ENCODE results near the gene MSI2.

The MSI2 gene

DNA sequence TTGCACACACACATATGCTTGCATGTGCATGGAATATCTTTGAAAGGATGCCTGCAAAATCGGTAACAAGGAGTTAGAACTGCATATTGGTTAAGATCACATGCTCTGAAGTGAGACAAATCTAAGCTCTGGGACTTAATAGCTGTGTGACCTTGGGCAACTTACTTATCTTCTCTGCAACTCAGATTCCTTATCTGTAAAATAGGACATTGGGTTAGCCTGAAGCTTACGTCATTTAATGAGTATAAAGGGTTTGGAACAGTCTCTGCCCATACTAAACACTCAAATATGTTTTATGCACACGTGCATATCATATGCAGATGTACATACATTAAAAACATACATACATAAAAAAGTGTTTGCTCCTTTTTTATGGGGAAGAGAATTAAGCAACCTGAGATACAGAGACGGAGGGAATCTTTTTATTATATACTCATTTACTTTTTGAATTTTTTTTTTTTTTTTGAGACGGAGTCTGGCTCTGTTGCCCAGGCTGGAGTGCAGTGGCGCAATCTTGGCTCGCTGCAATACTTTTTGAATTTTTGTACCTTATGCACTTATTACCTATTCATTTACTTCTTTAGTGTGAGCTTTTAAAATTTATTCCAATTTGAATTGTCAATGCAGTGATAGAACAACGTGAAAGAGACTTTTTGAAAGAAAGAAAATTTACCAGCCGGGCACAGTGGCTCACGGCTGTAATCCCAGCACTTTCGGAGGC is 282.6 kb downstream of the MSI2 start:
- DNase-seq (ENCODE audit: low read depth, low spot score) = no peak

DNA sequence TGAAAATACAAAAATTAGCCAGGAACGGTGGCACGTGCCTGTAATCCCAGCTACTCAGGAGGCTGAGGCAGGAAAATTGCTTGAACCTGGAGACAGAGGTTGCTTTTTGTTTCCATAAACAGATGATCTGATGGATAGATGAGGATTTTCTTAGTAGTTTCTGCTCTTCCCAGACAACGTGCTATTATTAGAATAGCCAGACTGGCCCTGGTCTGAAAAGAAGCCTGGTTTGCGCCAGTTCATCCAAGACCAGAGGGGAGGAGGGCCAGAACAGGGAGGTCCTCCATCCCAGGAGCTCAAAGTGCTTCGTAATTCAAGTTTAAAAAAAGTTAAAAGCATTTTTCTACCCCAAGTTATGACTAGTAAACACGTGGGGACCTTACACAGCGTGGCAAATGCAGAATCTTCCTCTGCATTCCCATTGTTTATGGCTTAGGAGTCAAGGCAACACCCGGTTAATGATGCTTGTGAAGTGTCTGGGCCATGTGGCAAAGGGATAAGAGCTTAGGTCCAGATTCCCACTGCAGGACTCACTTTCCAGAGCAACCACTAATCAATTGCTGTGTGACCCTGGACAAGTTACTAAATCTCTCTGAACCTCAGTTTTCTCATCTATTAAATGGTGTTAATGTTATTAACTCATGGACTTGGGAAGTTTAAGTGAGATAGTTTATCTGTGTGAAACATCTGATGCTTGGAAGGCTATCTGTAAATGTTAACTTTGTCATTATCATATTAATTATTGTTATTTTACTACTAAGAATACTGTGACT is 283.4 kb downstream of the MSI2 start:
- no peak for DNase-seq (ENCODE audit: low read depth, low spot score)

DNA sequence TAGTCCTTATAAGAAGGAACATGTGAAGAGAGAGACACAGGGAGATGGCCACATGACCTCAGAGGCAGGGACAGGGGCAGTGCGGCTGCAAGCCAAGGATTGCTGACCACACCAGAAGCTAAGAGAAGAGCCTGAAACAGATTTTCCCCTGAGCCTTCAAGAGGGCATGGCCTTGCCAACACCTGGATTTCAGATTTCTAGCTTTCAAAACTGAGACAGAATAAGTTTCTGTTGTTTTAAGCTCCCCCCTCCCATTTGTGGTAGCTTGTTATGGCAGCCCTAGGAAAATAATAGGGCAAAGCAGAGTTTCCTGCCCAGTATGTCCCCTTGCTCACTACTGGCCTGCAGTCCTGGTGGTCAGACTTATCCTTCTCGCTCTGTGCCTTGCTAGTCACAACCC is 284.3 kb downstream of the MSI2 start:
- no peak for DNase-seq (ENCODE audit: low read depth, low spot score)

DNA sequence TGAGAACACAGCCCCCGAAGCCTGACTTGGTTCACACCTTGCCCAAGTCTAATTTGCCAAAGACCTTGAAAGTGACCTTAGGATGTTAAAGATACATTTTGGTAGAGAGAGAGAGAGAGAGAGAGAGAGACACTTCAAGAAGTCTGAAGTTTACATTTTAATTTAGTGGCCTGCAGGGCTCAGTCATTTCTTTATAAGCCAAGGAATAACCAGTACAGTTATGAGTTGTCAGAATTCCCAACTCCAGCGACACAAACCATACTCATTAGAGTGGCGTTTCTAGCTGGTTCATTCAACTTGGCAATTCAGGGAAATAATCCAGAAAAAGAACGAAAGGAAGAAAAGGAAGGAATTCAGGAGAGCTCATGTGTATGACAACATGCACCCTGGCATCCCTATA is 284.7 kb downstream of the MSI2 start:
- DNase-seq (ENCODE audit: low read depth, low spot score) = no peak

DNA sequence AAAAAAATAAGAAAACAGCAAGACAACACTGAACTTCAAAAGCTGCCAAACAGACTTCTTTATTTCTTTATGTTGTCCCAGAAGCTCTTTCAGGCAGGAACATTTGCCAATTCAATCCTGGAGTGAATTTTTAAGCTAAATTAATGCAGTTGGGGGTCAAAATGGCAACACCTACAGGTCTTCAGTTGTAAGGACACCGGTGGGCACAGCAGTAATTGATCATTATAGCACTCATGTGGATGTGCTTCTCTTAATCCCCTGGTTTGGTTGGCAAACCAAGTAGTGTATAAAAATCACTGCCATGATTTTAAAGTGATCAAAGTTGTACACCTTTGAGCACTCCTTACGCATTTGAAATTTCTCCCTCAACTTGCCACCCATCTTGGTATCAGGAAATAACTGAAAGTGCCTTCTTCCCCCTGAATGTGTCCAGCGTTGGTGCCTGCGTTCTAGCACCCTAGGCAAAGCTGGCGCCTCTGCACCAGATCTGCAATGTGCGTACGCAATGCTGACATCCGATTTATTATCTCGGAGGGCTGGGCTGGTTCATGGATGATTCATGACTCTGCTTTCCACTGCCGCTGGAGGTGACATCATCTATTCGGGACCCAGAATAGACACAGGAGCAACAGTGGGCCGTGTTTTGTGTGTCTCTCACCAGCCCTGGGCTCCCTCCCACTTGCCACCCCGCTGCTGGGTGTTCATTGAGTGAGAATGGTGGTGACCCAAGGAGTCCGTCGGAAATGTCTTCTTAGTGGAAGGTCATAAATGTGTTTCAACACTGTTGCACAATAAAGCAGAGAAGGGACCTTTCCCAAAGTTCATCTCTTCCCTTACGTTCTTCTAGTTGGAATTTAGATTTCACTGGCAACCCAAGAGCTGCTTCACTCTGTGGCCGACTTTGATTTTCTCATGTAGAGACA is 285.4 kb downstream of the MSI2 start:
- no peak for DNase-seq (ENCODE audit: low read depth, low spot score)

GRCh38 chr17:57542510-57542909 is 286.2 kb downstream of the MSI2 start:
- DNase-seq (ENCODE audit: low read depth, low spot score) = no peak

GRCh38 chr17:57543230-57543629 is 286.9 kb downstream of the MSI2 start:
- DNase-seq (ENCODE audit: low read depth, low spot score) = no peak

DNA sequence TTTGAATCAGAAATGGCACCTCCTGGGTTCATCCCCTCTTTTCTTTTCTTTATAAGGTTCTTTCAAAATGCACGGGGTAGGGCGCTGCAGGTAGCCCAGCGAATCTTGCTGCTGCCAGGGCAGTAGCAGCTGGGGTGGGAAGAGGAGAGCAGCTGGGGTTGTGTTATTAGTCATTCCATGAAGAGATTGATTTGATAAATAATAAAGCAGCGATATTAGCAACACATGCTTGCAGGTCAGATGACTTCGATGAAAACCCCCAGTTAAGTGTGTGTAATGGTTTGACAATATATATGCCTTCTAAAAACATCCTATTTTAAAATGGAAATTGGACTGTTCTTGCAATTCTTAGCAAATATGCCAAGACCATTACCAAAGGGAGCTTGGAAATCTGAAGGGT is 288.1 kb downstream of the MSI2 start:
- DNase-seq (ENCODE audit: low read depth, low spot score) = no peak

- no peak for DNase-seq (ENCODE audit: low read depth, low spot score)
These were observed 288.6 kb downstream of the MSI2 start for GRCh38 chr17:57544834-57545463.

GRCh38 chr17:57545731-57546342 is 289.5 kb downstream of the MSI2 start:
- no peak for DNase-seq (ENCODE audit: low read depth, low spot score)

DNA sequence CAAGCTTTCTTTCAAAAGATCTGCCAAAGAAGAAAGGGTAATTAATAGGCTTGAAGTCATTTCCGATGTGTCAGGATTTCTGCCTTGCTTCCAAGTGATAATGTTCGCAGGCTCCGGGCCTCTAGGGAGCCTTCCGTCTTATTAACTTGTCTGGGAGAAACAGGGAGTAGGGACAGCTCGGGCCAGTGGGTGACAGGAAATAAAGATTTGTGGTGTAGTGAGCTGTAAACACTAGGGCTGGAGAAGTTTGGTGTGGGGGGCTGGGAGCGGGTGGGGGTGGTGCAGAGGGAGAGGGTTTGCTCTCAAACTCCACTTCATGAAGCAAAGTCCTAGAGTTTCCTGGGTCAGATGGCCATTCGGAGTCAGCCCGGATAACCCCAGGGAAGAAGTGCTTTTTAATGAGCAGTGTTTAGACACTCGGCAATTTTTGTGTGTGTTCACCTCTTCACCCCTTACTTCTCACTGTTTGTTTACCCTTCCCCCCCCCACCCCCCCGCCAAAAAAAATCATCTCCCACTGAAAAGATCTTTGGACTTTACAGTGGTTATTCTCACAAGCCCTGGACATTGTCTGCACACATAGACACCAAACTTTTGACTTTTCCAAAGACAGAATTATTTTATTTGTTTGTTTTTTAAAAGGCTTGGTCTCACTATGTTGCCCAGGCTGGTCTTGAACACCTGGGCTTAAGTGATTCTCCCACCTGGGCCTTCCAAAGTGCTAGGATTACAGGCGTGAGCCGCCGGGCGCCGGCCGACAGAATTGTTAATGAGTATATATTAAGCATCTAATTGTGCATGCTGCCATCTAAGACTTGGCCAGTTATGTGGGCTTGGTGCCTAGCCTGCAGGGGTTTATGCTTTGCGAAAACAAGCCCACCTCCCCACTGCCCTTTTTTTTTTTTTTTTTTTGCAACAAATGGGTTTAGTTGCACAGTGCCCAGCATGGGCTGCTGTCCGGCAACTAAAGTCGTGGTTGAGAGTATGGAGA is 292.4 kb downstream of the MSI2 start:
- DNase-seq (ENCODE audit: low read depth, low spot score) = no peak

DNA sequence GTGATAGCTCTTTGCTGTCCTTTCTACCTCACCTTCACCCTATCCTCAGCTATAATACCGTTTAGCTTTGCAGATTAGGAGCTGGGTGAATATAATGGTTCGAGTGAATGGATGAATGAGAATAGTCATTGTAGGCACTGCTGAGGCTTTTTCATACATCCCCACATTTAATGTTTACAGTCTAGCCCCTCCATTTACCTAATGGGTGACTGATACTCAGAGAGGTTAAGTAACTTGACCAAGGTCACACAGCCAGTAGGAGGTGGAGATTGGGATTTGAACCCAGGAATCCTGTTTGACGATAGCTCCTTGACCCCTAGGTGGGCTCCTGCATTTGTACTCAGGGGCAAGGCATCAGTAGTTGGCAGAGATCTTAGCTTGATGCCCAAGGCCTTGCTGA is 293.1 kb downstream of the MSI2 start:
- DNase-seq (ENCODE audit: low read depth, low spot score) = no peak

DNA sequence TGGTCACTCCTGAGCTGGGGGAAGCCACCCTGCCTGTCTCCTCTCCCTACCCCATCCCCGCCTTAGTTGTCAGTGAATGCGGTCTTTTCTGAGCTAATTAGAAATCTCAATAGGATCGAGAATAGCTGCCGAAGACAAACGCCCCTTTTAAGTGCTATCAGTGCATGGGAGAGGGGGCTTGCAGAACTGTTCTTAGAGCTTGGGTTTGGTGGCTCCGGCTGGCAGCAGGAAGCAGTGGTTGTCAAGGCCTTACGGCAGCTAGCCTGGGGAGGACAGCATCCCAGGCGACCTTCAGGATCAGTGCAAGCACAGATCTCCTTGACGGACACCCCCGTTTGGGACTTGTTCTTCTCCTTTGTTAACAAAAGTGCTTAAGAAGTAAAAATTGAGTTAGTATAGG is 293.7 kb downstream of the MSI2 start:
- no peak for DNase-seq (ENCODE audit: low read depth, low spot score)

- no peak for DNase-seq (ENCODE audit: low read depth, low spot score)
These were observed 294.5 kb downstream of the MSI2 start for GRCh38 chr17:57550668-57551315.

DNA sequence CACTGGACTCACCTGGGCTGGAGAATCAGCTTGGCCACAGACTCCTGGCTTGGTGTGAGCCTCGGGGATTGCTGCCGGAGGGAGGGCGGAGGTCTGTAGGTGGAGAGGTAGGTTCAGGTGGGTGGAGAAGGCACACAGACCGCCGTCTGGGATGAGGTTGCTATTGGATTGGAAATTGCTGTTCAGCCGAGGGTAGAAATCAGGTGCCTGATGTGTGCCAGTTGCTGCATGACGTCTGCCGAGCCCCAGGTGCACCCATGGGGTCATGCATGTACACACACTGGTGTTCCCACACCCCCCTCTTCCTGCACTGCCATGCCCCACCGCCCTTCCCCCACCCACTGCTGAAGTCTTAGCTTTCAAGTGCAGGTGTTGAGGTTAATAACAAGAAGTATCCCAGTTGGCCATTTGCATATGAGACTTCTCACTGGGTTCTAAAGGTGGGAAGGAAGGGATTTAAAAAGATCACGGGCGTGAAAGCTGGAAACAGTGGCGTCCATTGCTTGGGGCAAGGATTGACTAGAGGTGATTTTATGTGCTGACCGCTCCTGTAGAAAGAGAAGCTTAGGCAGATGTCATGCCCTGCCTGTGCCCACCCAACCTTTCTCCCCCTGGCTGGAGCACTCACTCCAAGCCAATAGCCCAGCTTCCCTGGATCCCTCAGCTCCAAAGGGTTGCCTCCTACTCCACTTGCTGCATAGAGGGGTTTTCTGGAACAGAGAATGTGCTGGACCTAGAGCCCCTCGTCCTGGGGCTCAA is 295.2 kb downstream of the MSI2 start:
- no peak for DNase-seq (ENCODE audit: low read depth, low spot score)

DNA sequence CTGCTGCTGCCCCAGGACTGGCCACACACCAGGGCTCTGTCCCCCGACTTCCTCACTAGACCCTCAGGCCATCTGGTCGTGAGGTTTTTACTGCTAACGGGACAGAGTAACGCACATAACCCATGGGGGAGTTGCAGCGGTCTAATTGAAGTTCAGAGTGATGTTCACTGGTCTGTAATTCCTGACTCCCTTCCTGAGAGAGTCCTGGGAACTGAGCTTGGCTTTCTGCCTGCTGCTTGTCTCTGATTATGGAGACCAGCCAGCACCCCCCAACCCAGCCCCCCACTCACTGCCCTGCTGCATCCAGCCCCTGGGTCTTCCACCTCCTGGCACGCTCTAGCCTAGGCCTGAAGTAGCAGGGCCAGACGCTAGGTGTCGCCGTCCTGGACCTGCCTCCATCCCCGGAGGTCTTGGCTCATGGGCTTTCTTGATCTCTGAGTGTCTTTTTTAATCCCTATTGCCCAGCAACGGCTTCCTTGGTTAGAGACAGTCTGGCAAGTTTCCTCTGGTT is 295.8 kb downstream of the MSI2 start:
- no peak for DNase-seq (ENCODE audit: low read depth, low spot score)

DNA sequence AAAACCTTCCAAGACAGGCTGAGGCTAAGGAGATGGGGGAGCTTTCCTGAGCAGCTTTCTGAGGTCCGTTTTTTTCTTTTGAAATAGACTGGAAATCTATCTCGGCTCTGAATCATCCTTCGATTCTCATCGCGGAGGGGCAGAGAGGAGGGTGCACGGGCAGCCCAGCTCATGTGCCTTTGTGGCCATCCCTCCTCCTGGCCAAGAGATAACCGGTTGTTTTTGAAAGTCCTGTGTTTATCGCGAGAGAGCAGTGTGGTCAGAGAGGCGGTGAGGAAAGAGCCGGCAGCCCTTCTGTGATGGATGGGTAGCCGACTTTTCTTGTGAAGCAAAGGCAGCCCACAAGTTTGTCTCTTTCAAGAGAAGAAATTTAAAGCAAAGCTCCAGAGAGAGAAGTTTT is 297.2 kb downstream of the MSI2 start:
- DNase-seq (ENCODE audit: low read depth, low spot score) = no peak

DNA sequence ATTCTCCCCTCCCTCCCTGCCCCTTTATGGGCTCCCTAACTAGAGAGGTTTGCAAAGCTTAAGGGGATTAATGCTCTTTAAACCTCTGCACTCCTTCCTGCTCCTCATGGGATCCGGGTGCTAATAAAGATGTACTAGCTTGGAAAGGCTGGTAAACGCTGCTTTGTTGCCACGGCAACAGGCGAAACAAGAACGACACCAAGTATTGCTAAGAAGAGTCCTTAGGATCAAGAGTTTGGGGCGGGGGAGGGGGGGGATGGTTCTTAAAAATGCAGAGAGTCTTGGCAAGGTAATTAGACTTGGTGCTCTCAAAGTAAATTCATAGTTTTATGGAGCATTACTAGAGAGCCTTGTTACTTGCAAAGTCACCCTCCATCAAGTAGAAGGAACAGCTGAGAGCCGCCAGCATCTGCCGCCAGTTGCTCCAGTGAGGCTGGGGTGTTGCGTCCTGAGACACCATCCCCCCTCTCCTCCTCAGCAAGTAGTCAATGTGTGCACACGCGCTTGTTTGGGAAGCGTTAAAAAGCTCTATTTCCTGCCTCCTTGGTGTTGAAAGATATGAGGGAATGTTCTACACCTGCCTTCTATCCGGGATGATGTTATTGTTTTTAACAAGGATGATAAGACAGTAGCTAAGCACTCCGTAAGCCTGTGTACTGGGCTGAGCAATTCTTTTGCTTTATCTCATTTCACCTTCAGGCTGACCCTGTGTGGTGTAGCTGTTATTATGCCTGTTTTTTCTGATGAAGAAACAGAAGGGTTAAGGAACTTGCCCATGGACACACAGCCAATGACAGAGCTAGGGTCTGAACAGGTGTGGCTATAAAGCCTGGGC is 297.9 kb downstream of the MSI2 start:
- DNase-seq (ENCODE audit: low read depth, low spot score) = no peak
